Ascending aorta (tissue), 2 donors: ENCODE data around the gene SPRED2. TPM values are rescaled to one million over a fixed set of nuclear protein-coding genes. Genes with fewer than 3 reads are reported as not detected.

Experiments used
- DNase-seq, 2 donors: peaks; one replicate each; pipeline ENCODE4 v3.0.0-alpha.2; 2019; ENCODE audit warnings: low spot score in 2 of 2
- H3K27ac ChIP-seq, 2 donors: fragments of 200-600 bp; sonication (generic); one replicate each; pipeline ENCODE4 v1.5.1; 2016 to 2017; ENCODE audit warnings: mild to moderate bottlenecking in 1 of 2
- H3K27me3 ChIP-seq: fragments of 200-600 bp; sonication (generic); one replicate; pipeline ENCODE4 v1.5.1; 2017
- H3K36me3 ChIP-seq, 2 donors: fragments of 200-600 bp; sonication (generic); one replicate each; pipeline ENCODE4 v1.5.1; 2016
- H3K4me1 ChIP-seq, 2 donors: fragments of 200-600 bp; sonication (generic); one replicate each; pipeline ENCODE4 v1.5.1; 2016 to 2017; ENCODE audit warnings: mild to moderate bottlenecking in 1 of 2
- H3K4me3 ChIP-seq, 2 donors: fragments of 200-600 bp; sonication (generic); one replicate each; pipeline ENCODE4 v1.5.1; 2016 to 2017; ENCODE audit warnings: mild to moderate bottlenecking in 1 of 2
- H3K9me3 ChIP-seq, 2 donors: fragments of 200-600 bp; sonication (generic); one replicate each; pipeline ENCODE4 v1.5.1; 2016
- intact Hi-C: fragments of 100-400 bp; cut with DNase I; formaldehyde crosslinking; loops from one replicate; pipeline ENCODE4 v1.15.1; 2023
- total RNA-seq: library from RNA; depleted of rRNA; stranded (reverse); fragments of >200 nt; gene quantifications from one replicate; pipeline ENCODE4 v1.1.0, GENCODE V29; 2016
- TF ChIP-seq, protein P1 (sequence below), 3 experiments: fragments of 200-600 bp in 2 of 3; fragments of 450-650 bp in 1 of 3; sonication (generic) in 2 of 3; IDR thresholded peaks; one replicate each; pipeline ENCODE4 v1.5.1; 2016 to 2019; ENCODE audit warnings: antibody characterized with exemption in 3 of 3, mild to moderate bottlenecking in 1 of 3, moderate library complexity in 1 of 3

SPRED2 gene
- total RNA-seq, 1 donor from 2014 or later: 18.5 TPM

GRCh38 chr2:65349863-65350262 is 82.5 kb downstream of the SPRED2 start:
- Histone ChIP-seq H3K27ac (peak overlapping the region in 1 of 2 donors; percentile 10), H3K36me3 (no peaks in the 10 kb centered on the region), H3K27me3 (no peaks in the 10 kb centered on the region), H3K9me3 (no peaks in the 10 kb centered on the region), H3K4me1 (peaks cover 7 to 31% of the 10 kb centered on the region in 2 donors), H3K4me3 (no peak overlapping the region)
- intact Hi-C loops: no loop called here
- no peak for DNase-seq
- TF ChIP-seq, protein P1, sequence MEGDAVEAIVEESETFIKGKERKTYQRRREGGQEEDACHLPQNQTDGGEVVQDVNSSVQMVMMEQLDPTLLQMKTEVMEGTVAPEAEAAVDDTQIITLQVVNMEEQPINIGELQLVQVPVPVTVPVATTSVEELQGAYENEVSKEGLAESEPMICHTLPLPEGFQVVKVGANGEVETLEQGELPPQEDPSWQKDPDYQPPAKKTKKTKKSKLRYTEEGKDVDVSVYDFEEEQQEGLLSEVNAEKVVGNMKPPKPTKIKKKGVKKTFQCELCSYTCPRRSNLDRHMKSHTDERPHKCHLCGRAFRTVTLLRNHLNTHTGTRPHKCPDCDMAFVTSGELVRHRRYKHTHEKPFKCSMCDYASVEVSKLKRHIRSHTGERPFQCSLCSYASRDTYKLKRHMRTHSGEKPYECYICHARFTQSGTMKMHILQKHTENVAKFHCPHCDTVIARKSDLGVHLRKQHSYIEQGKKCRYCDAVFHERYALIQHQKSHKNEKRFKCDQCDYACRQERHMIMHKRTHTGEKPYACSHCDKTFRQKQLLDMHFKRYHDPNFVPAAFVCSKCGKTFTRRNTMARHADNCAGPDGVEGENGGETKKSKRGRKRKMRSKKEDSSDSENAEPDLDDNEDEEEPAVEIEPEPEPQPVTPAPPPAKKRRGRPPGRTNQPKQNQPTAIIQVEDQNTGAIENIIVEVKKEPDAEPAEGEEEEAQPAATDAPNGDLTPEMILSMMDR (IDR thresholded peaks at IDR 0.05): no peak

DNA sequence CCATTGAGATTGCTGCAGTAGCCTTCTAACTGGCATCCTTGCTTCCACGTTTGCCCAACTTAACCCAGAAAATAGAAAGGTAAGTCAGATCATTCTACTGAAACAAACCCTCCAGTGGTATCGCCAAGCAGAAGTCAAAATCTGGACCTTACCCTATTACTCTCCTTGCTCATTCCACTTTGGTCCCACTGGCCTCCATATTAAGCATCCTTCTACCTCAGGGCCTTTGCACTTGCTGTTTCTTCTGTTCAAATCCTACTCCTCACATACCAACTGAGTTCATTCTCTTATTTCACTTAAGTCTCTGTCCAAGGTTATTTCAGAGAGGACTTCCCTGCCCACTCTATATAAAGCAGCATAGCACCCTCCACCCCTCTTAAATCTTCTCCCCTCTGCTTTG is 84.5 kb downstream of the SPRED2 start:
- TF ChIP-seq, protein P1 (IDR thresholded peaks at IDR 0.05): no peak
- no peak overlapping the region for H3K4me3 ChIP-seq
- no peaks in the 10 kb centered on the region for H3K9me3 ChIP-seq
- no peaks in the 10 kb centered on the region for H3K36me3 ChIP-seq
- DNase-seq: no peak
- peaks cover 7 to 31% of the 10 kb centered on the region in 2 donors for H3K4me1 ChIP-seq
- no peak overlapping the region for H3K27ac ChIP-seq
- intact Hi-C loops: no loop called here
- no peaks in the 10 kb centered on the region for H3K27me3 ChIP-seq

DNA sequence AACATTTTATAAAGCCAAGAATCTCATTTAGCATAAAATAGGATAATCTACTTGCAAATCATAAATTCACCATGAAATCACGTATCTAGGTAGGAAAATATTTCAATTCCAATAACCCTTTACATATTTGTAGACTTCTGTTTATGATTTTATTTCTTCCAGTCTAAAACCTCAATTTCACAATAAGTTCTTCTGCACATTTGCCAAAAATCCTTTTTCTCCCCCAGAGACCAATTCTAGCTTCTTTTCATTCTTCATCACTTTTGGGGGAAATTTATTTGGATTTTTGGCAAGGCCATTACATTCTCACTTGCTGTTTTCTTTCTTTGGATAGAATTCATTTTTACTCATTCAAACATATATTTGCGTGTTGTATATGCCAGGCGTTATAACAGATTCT is 86.8 kb downstream of the SPRED2 start:
- peaks cover under 1 to 16% of the 10 kb centered on the region in 2 donors for H3K4me1 ChIP-seq
- intact Hi-C loops: no loop called here

DNA sequence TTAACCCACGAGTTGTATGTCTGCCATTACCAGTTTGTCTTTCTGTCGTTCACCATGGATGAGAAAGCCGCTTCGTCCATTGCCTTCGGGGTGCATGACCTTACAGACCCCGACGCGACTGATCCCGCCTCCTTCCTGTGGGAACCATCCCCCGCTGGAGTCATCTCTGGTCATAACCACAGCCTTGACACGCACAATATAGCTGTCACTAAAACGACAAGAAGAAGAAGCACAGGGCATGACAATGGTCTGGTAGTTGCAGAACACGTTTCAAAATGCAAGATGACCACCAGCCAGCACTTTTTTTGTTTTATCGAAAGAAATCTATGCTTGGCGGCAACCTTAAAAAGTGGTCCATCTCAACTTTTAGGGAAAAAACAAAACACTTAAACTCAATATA is 87.7 kb downstream of the SPRED2 start:
- no peak overlapping the region for H3K27ac ChIP-seq
- DNase-seq: no peak

More for the DNA sequence above, 86.8 kb downstream of the SPRED2 start:
- no peak for DNase-seq
- Histone ChIP-seq H3K27me3 (no peaks in the 10 kb centered on the region), H3K27ac (no peak overlapping the region), H3K9me3 (no peaks in the 10 kb centered on the region), H3K4me3 (no peak overlapping the region), H3K36me3 (no peaks in the 10 kb centered on the region)
- TF ChIP-seq, protein P1 (IDR thresholded peaks at IDR 0.05): no peak

GRCh38 chr2:65344182-65344581 is 88.2 kb downstream of the SPRED2 start:
- intact Hi-C loops: no loop called here
- no peaks in the 10 kb centered on the region for H3K27me3 ChIP-seq
- H3K4me1 ChIP-seq: peaks cover 0 to 2% of the 10 kb centered on the region in 2 donors
- no peaks in the 10 kb centered on the region for H3K36me3 ChIP-seq
- H3K4me3 ChIP-seq: no peak overlapping the region
- H3K27ac ChIP-seq: no peak overlapping the region
- TF ChIP-seq, protein P1 (IDR thresholded peaks at IDR 0.05): no peak
- no peak for DNase-seq
- no peaks in the 10 kb centered on the region for H3K9me3 ChIP-seq

More for the DNA sequence above, 87.7 kb downstream of the SPRED2 start:
- TF ChIP-seq, protein P1 (IDR thresholded peaks at IDR 0.05): no peak
- no peaks in the 10 kb centered on the region for H3K27me3 ChIP-seq
- peaks cover 0 to 6% of the 10 kb centered on the region in 2 donors for H3K4me1 ChIP-seq
- intact Hi-C loops: no loop called here
- H3K9me3 ChIP-seq: no peaks in the 10 kb centered on the region
- no peaks in the 10 kb centered on the region for H3K36me3 ChIP-seq
- H3K4me3 ChIP-seq: no peak overlapping the region

DNA sequence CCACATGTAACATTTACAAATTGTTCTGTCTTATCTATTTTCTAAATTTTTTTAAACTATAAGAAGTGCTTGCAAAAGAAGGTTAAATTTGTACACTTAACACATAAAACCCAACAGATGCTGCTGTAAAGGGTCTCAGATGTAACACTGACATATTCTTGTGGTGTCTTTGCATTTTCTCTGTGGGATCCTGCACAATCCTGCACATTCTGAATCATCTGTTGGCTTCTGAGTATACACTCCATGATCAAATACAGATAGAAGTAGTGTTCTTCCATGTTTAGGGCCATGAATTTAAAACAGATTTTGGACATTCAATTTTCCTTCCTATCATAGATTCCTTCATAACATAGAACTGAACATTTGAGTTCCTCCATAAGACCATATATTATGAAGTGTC is 89.0 kb downstream of the SPRED2 start:
- no peak for DNase-seq
- no peaks in the 10 kb centered on the region for H3K27me3 ChIP-seq
- H3K27ac ChIP-seq: no peak overlapping the region
- TF ChIP-seq, protein P1 (IDR thresholded peaks at IDR 0.05): no peak
- no peaks in the 10 kb centered on the region for H3K9me3 ChIP-seq
- intact Hi-C loops: no loop called here
- no peaks in the 10 kb centered on the region for H3K4me1 ChIP-seq
- H3K36me3 ChIP-seq: no peaks in the 10 kb centered on the region
- no peak overlapping the region for H3K4me3 ChIP-seq
